GM23248 (cell line): Measurements from ENCODE around the gene OR14J1.
"Not testable (repeated sequence)": the region's sequence is repeated elsewhere in the genome, so short reads cannot be mapped to it uniquely, and the experiment has no call there.

Experiments used
- EZH2 ChIP-seq: fragments of 200-600 bp; sonication (generic); IDR thresholded peaks from 2 replicates; pipeline ENCODE4 v1.6.1; 2018; ENCODE audit warnings: antibody characterized with exemption, mild to moderate bottlenecking; ENCODE audit not compliant: insufficient read depth, poor library complexity, severe bottlenecking
- EZH2phosphoT487 ChIP-seq: fragments of 200-600 bp; sonication (generic); IDR thresholded peaks from 2 replicates; pipeline ENCODE4 v1.6.1; 2018; ENCODE audit warnings: antibody characterized with exemption, moderate library complexity, mild to moderate bottlenecking, low read depth; ENCODE audit not compliant: insufficient read depth

DNA sequence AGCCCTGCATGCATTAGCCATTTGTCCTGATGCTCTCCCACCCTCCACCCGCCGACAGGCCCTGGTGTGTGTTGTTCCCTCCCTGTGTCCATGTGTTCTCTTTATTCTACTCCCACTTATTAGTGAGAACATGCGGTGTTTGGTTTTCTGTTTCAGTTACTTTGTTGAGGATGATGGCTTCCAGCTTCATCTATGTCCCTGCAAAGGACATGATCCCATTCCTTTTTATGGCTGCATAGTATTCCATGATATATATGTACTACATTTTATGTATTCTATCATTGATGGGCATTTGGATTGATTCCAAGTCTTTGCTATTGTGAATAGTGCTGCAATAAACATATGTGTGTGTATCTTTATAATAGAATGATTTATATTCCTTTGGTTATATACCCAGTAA, 47.8 kb downstream of the OR14J1 start:
- TF ChIP-seq EZH2phosphoT487, EZH2: not testable (repeated sequence)
